HG02885 (cell line): ENCODE data around the gene ICE1.
"Not testable (repeated sequence)": the region's sequence is repeated elsewhere in the genome, so short reads cannot be mapped to it uniquely, and the experiment has no call there.

Experiments
- ATAC-seq: cut with Tn5 transposase; IDR thresholded peaks from one replicate; pipeline ENCODE4 v1.9.1; 2021; ENCODE audit warnings: mild to moderate bottlenecking; ENCODE audit not compliant: unreplicated experiment, poor library complexity

ICE1 gene

GRCh38 chr5:5432020-5432707 lies 9.7 kb downstream of the ICE1 start:
- no peak for ATAC-seq

GRCh38 chr5:5436203-5436760 lies 13.8 kb downstream of the ICE1 start:
- ATAC-seq = no peak

DNA sequence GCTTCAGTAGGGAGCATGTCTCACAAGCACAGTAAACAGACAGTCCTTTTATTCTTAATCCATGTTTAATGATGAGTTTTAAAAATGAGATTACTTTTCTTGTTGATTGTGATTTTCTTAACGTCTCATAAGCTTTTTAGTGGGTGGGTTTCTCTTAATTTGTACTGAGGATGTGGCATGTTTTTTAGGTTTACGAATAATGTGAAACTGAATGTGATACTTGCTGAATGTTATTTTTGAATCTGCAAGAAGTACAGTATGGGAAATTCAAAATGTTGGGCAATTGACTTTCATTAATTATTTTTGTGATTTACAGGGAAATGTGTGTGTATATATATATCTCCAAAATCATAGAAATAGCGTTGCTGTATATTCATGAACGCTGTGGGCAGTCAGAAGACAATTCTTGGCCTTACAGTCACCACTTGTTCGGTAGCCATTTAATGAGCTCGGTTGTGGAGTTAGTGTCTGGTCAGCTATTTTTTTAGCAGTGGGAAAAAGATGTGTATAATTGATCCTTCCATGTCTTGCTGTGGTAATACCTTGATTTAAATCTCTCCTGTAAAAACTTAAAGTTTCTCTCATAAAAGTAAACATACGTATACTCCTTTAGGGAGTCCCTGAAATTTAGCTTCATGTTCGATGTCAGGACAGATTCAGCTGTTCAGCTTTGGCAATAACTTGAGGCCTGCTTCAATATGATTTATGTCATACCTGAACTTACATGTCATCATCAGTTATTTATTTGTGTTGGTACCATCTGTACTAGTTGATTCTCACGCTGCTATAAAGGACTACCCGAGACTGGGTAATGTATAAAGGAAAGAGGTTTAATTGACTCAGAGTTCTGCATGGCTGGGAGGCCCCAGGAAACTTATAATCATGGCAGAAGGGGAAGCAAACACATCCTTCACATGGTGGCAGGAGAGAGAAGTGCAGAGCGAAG lies 15.0 kb downstream of the ICE1 start:
- ATAC-seq = peak; percentile 59

DNA sequence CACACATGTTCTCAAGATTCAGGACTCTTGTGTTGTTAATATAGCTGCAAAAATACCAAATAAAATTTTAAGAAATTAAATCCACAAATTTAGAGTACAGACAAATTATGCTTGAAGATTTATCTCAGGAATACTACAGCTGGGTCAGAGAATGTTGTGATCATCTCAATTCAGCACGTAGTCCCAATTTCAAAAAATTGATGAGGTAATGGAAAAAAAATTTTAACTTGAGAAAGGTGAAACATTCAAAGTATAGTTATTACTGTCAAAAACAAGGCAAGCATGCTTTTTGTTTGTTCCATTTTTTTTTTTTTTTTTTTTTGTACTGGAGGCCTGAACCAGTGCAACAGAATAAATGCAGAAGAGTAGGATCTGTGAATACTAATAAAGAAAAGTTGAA lies 29.4 kb downstream of the ICE1 start:
- ATAC-seq = no peak

GRCh38 chr5:5453131-5453530 lies 30.7 kb downstream of the ICE1 start:
- ATAC-seq = no peak

DNA sequence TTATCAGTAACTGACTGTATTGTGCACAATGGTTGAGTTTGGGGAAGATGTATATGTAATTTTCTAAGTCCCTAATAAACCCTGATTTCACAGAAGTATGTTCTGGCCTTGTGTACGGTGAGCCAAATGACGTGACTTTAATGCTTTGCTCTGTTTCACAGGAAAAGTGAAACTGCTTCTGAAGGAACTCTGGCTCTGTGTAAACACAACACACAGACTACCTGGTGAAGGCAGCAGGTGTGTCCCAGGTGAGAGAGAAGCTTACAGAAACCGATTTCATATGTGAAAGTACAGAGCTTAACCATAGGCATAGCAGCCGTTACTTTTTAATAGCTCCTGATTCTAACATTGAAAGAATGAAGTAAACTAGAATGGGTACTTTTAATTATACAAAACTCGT lies 31.9 kb downstream of the ICE1 start:
- ATAC-seq = no peak

- no peak for ATAC-seq
These were observed 34.4 kb downstream of the ICE1 start for GRCh38 chr5:5456858-5457257.

- no peak for ATAC-seq
These were observed 37.8 kb downstream of the ICE1 start for GRCh38 chr5:5460311-5460710.

DNA sequence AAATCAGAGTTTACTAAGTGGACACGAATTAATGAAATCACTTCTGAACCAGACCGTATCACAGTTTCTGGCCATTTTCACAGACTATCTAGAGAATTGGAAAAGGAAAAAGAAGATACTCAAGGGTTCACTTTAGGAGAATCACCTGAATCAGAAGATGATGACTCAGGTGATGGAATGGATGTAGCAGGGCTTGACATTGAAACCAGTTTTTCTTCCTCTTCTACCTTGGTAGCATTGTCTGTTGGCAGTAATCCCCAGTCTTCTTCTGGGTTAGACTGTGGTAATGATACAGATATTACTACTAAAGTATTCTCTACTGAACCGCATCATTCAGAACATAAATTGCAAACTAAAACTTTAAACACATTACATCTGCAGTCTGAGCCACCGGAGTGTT lies 38.5 kb downstream of the ICE1 start:
- no peak for ATAC-seq

- no peak for ATAC-seq
These were observed 41.7 kb downstream of the ICE1 start for GRCh38 chr5:5464036-5464715.

DNA sequence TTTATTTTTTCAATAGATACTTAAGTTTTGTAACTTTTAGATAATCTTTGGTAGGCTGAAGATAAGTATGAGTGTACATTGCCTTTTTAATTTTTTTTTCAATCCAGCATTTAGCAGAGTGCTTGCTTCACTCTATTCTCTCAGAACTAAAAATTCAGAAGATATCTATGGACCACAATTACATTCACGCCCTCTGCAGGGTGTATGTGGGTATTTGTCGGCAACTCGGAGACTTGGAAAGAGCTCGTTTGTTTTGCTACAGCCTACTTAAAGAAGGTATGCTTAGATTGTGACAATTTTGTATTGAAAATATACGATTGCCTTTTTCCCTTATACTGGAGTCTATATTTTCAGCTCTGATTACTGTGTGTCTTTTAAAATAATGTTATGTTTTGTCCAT lies 43.8 kb downstream of the ICE1 start:
- no peak for ATAC-seq

DNA sequence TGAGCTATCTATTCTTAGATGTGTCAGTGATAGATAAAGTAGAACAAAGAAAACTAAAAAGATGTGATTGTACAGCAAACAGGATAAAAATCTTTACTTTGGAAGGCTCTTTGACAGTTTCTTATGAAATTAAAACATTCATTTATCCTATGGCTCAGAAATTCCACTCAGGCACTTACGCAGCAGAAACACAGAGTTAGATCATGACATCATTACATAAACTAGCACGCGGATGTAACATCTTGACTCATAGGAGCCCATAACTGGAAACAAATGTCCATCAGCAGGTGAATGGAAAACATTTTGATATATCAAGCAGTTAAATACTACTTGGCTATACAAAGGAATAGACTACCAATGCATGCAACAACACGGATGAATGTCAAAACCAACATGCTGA lies 45.3 kb downstream of the ICE1 start:
- ATAC-seq = no peak

- no peak for ATAC-seq
These were observed 48.5 kb downstream of the ICE1 start for GRCh38 chr5:5470933-5471332.

- ATAC-seq = no peak
These were observed 50.7 kb downstream of the ICE1 start for GRCh38 chr5:5473226-5473625.

DNA sequence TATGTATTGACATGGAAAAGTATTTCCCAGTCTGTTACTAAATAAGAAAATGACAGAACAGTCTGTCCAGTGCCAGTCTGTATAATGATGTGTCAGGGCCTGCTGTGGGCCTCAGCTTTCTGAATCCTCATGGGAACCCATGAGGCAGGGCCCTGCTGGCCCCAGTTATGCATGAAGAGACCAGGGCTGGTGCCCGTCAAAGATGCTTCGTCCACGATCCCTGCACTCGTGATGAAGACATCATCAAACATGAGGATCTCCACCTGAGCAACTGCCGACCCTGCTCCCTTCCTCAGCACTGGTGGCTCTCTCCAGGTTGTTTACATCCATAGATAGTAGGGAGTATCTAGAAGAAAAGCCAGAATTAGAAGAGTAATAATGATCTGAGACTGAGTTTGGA lies 52.5 kb downstream of the ICE1 start:
- no peak for ATAC-seq

DNA sequence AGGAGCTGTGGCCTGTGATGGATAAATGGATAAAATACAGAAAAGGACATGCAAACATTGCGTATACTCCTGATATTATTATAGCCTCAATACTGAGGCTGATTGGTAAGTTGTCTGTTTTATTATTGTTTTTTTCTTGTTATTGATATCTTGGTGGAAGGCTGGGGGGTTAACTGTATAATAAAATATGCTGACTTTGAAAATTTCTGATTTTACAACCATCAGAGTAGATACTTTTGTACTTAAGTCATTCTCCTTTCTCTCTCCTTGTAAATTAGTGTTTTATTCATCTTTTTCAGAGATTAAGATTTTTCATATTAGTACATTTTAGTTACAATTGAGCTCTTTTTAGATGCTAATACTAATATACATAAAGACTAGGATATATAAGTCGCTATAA lies 53.5 kb downstream of the ICE1 start:
- no peak for ATAC-seq

DNA sequence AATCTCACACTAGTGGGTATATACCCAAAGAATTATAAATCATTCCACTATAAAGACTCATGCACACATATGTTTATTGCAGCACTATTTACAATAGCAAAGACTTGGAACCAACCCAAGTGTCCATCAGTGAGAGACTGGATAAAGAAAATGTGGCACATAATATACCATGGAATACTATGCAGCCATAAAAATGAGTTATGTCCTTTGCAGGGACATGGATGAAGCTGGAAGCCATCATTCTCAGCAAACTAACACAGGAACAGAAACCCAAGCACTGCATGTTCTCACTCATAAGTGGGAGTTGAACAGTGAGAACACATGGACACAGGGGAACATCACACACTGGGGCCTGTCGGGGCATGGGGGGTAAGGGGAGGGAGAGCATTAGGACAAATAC lies 57.1 kb downstream of the ICE1 start:
- not testable (repeated sequence) for ATAC-seq

DNA sequence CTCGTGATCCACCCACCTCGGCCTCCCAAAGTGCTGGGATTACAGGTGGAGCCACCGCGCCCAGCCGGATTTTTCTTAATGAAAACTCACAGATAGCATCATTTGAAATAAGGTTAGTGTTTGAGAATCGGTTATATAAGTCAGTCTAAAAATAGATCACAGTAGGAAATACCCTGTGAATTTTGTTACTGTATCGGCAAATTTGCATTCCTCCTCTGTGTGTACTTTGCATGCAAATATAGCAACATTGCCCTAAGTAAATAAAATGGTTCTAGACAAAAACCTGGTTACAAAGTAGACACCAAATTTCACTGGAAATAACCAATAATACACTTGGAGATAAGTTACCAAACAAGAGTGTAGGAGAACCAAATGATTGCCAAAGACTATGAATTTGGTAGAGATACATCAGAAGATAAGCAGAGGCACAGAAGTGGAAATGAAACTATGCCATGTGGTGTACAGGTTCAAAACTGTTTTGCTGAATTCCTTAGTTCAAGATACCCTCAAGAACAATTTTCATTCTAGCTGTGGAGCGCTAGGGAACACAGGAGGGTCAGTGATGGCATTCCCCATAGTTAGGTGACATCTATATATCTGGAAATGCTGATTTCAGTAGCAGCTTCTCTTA lies 58.1 kb downstream of the ICE1 start:
- peak; percentile 75 for ATAC-seq

DNA sequence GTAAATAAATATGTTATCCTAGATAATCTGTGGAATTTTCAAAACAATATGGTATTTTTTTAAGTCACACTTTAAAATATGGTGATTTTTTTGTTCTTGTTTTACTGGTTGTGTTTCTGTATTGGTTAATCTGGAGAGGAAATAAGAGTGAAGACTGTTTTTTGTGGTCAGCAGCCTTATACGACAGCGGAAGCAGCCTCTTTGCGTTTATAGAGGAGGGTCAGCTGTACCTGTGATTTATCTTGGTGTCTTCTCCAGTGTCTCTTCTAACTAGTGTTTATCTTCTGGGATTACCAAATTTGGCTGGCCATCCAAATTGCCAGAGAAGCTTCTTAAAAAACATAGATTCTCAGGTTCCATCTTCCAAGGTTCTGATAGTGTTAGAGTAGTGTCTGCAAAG lies 58.7 kb downstream of the ICE1 start:
- peak; percentile 82 for ATAC-seq

GRCh38 chr5:5481633-5482032 lies 59.2 kb downstream of the ICE1 start:
- no peak for ATAC-seq
